Skeletal muscle tissue (tissue), 4 donors: Measurements from ENCODE around the gene PTMA. TPM values are rescaled to one million over a fixed set of nuclear protein-coding genes. Genes with fewer than 3 reads are reported as not detected.

Experiments
- H3K27ac ChIP-seq: one replicate; pipeline ENCODE4 v1.7.0; 2013; ENCODE audit warnings: mild to moderate bottlenecking, low read depth, low read length, inconsistent platforms
- H3K27me3 ChIP-seq, 3 donors: one replicate each; pipeline ENCODE4 v1.7.0; 2013; ENCODE audit warnings: low read length in 3 of 3; ENCODE audit not compliant: control insufficient read depth in 3 of 3, insufficient read depth in 3 of 3
- H3K36me3 ChIP-seq, 3 donors: one replicate each; pipeline ENCODE4 v1.7.0; 2013; ENCODE audit warnings: low read length in 3 of 3; ENCODE audit not compliant: control insufficient read depth in 3 of 3, insufficient read depth in 3 of 3
- H3K4me1 ChIP-seq, 3 donors: one replicate each; pipeline ENCODE4 v1.7.0; 2013; ENCODE audit warnings: low read length in 3 of 3, mild to moderate bottlenecking in 3 of 3; ENCODE audit not compliant: control insufficient read depth in 3 of 3, insufficient read depth in 3 of 3
- H3K4me3 ChIP-seq, 3 donors: one replicate each; pipeline ENCODE4 v1.7.0; 2013; ENCODE audit warnings: low read length in 3 of 3
- H3K9ac ChIP-seq, 3 donors: one replicate each; pipeline ENCODE4 v1.7.0; 2013; ENCODE audit warnings: low read length in 3 of 3, mild to moderate bottlenecking in 3 of 3, moderate library complexity in 2 of 3, low read depth in 1 of 3
- H3K9me3 ChIP-seq, 3 donors: one replicate each; pipeline ENCODE4 v1.7.0; 2013; ENCODE audit warnings: low read length in 3 of 3; ENCODE audit not compliant: control insufficient read depth in 3 of 3
- total RNA-seq: library from RNA; depleted of rRNA; stranded (reverse); fragments of >200 nt; gene quantifications from one replicate; pipeline ENCODE4 v1.2.3, GENCODE V29; 2014
- donor health status: Osteomylitis.

PTMA gene
- total RNA-seq, 1 donor from 2014 or later, result 422 TPM

- H3K36me3 ChIP-seq, result no peaks in the 10 kb centered on the region
- H3K9me3 ChIP-seq, result no peaks in the 10 kb centered on the region
- H3K9ac ChIP-seq, result no peak overlapping the region
- no peaks in the 10 kb centered on the region for H3K27me3 ChIP-seq
- peaks cover 20 to 41% (median 31%) of the 10 kb centered on the region in 3 donors for H3K4me1 ChIP-seq
- H3K4me3 ChIP-seq, result no peak overlapping the region
- no peak overlapping the region for H3K27ac ChIP-seq
Measured at GRCh38 chr2:231684314-231685223, 23.8 kb upstream of the PTMA start.

- H3K9ac ChIP-seq, result no peak overlapping the region
- peaks cover 20 to 35% (median 30%) of the 10 kb centered on the region in 3 donors for H3K4me1 ChIP-seq
- H3K27ac ChIP-seq, result no peak overlapping the region
- H3K4me3 ChIP-seq, result no peak overlapping the region
- H3K36me3 ChIP-seq, result no peaks in the 10 kb centered on the region
- H3K9me3 ChIP-seq, result no peaks in the 10 kb centered on the region
- no peaks in the 10 kb centered on the region for H3K27me3 ChIP-seq
Measured at GRCh38 chr2:231685349-231686191, 22.8 kb upstream of the PTMA start.

GRCh38 chr2:231686192-231687100 lies 21.9 kb upstream of the PTMA start:
- no peaks in the 10 kb centered on the region for H3K36me3 ChIP-seq
- peaks cover 17 to 32% (median 26%) of the 10 kb centered on the region in 3 donors for H3K4me1 ChIP-seq
- no peaks in the 10 kb centered on the region for H3K27me3 ChIP-seq
- no peak overlapping the region for H3K27ac ChIP-seq
- peak overlapping the region in 2 of 3 donors; percentile 5 to 16 for H3K9ac ChIP-seq
- no peak overlapping the region for H3K4me3 ChIP-seq
- H3K9me3 ChIP-seq, result no peaks in the 10 kb centered on the region

GRCh38 chr2:231687133-231687852 lies 21.0 kb upstream of the PTMA start:
- H3K9me3 ChIP-seq, result no peaks in the 10 kb centered on the region
- H3K27ac ChIP-seq, result no peak overlapping the region
- peaks cover 13 to 27% (median 22%) of the 10 kb centered on the region in 3 donors for H3K4me1 ChIP-seq
- H3K4me3 ChIP-seq, result no peak overlapping the region
- H3K27me3 ChIP-seq, result no peaks in the 10 kb centered on the region
- H3K9ac ChIP-seq, result peak overlapping the region in 1 of 3 donors; percentile 16
- no peaks in the 10 kb centered on the region for H3K36me3 ChIP-seq

GRCh38 chr2:231687961-231688360 lies 20.4 kb upstream of the PTMA start:
- H3K9ac ChIP-seq, result no peak overlapping the region
- H3K27me3 ChIP-seq, result no peaks in the 10 kb centered on the region
- H3K36me3 ChIP-seq, result no peaks in the 10 kb centered on the region
- no peak overlapping the region for H3K27ac ChIP-seq
- H3K4me1 ChIP-seq, result peaks cover 13 to 27% (median 22%) of the 10 kb centered on the region in 3 donors
- H3K9me3 ChIP-seq, result no peaks in the 10 kb centered on the region
- H3K4me3 ChIP-seq, result no peak overlapping the region

- H3K4me1 ChIP-seq, result peaks cover 13 to 27% (median 22%) of the 10 kb centered on the region in 3 donors
- no peaks in the 10 kb centered on the region for H3K9me3 ChIP-seq
- no peaks in the 10 kb centered on the region for H3K36me3 ChIP-seq
- peak overlapping the region in 1 of 3 donors; percentile 72 for H3K9ac ChIP-seq
- H3K27me3 ChIP-seq, result no peaks in the 10 kb centered on the region
- no peak overlapping the region for H3K4me3 ChIP-seq
- H3K27ac ChIP-seq, result peak overlapping the region; percentile 70
Measured at GRCh38 chr2:231688719-231689118, 19.6 kb upstream of the PTMA start.

GRCh38 chr2:231689124-231689893 lies 19.0 kb upstream of the PTMA start:
- Histone ChIP-seq H3K9me3 (no peaks in the 10 kb centered on the region), H3K9ac (no peak overlapping the region), H3K36me3 (no peaks in the 10 kb centered on the region), H3K4me3 (no peak overlapping the region), H3K4me1 (peaks cover 13 to 27% (median 22%) of the 10 kb centered on the region in 3 donors), H3K27me3 (no peaks in the 10 kb centered on the region), H3K27ac (no peak overlapping the region)

- Histone ChIP-seq H3K4me3 (no peak overlapping the region), H3K9me3 (no peaks in the 10 kb centered on the region), H3K4me1 (peaks cover 15 to 27% (median 22%) of the 10 kb centered on the region in 3 donors), H3K27ac (no peak overlapping the region), H3K27me3 (no peaks in the 10 kb centered on the region), H3K36me3 (no peaks in the 10 kb centered on the region), H3K9ac (no peak overlapping the region)
Measured at GRCh38 chr2:231691251-231691772, 17.0 kb upstream of the PTMA start.
